ENCODE results near the gene MATK.

GRCh38 chr19:3784607-3785450 is 1.4 kb downstream of the MATK start:
- TF ChIP-seq, protein P1, sequence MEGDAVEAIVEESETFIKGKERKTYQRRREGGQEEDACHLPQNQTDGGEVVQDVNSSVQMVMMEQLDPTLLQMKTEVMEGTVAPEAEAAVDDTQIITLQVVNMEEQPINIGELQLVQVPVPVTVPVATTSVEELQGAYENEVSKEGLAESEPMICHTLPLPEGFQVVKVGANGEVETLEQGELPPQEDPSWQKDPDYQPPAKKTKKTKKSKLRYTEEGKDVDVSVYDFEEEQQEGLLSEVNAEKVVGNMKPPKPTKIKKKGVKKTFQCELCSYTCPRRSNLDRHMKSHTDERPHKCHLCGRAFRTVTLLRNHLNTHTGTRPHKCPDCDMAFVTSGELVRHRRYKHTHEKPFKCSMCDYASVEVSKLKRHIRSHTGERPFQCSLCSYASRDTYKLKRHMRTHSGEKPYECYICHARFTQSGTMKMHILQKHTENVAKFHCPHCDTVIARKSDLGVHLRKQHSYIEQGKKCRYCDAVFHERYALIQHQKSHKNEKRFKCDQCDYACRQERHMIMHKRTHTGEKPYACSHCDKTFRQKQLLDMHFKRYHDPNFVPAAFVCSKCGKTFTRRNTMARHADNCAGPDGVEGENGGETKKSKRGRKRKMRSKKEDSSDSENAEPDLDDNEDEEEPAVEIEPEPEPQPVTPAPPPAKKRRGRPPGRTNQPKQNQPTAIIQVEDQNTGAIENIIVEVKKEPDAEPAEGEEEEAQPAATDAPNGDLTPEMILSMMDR (conservative IDR thresholded peaks at IDR 0.05; ENCODE audit: low read depth, low read length), result no peak
- no peak for TF ChIP-seq EZH2phosphoT487 (IDR thresholded peaks at IDR 0.05; ENCODE audit: borderline replicate concordance, low read length)
